Activated CD4-positive, CD25-positive, alpha-beta regulatory T cell treated with anti-CD3 and anti-CD28 coated beads, Interleukin-2, amount 50 U/mL, for 16 hours (primary cell): Measurements from ENCODE around the gene CNIH4.
"Not testable (repeated sequence)": the region's sequence is repeated elsewhere in the genome, so short reads cannot be mapped to it uniquely, and the experiment has no call there.

Experiments
- DNase-seq: peaks from one replicate; pipeline ENCODE4 v3.0.0-alpha.2; 2020; ENCODE audit warnings: low read depth, low spot score

Gene CNIH4

GRCh38 chr1:224348137-224348536, 8.5 kb upstream of the CNIH4 start:
- no peak for DNase-seq

GRCh38 chr1:224349716-224350115, 7.0 kb upstream of the CNIH4 start:
- DNase-seq: not testable (repeated sequence)

GRCh38 chr1:224352436-224353085, 4.1 kb upstream of the CNIH4 start:
- not testable (repeated sequence) for DNase-seq

GRCh38 chr1:224353975-224354925, 2.4 kb upstream of the CNIH4 start:
- DNase-seq: no peak

GRCh38 chr1:224357626-224358124, 996 bp downstream of the CNIH4 start:
- no peak for DNase-seq

GRCh38 chr1:224358237-224358636, 1.6 kb downstream of the CNIH4 start:
- no peak for DNase-seq

- no peak for DNase-seq
Observed at GRCh38 chr1:224359207-224359606, 2.5 kb downstream of the CNIH4 start.

GRCh38 chr1:224368409-224368808, 11.7 kb downstream of the CNIH4 start:
- no peak for DNase-seq

- DNase-seq: no peak
Observed at GRCh38 chr1:224373008-224373590, 16.4 kb downstream of the CNIH4 start.

GRCh38 chr1:224375059-224375458, 18.4 kb downstream of the CNIH4 start:
- no peak for DNase-seq

GRCh38 chr1:224377676-224378006, 21.0 kb downstream of the CNIH4 start:
- DNase-seq: no peak

GRCh38 chr1:224378855-224379631, 22.4 kb downstream of the CNIH4 start:
- DNase-seq: no peak

GRCh38 chr1:224380003-224380402, 23.3 kb downstream of the CNIH4 start:
- DNase-seq: no peak

GRCh38 chr1:224381880-224382548, 25.3 kb downstream of the CNIH4 start:
- no peak for DNase-seq

GRCh38 chr1:224383218-224383617, 26.5 kb downstream of the CNIH4 start:
- no peak for DNase-seq

- DNase-seq: no peak
Observed at GRCh38 chr1:224387302-224387912, 30.7 kb downstream of the CNIH4 start.

GRCh38 chr1:224387943-224388342, 31.3 kb downstream of the CNIH4 start:
- DNase-seq: no peak

- no peak for DNase-seq
Observed at GRCh38 chr1:224390517-224390916, 33.8 kb downstream of the CNIH4 start.

GRCh38 chr1:224392411-224393249, 36.0 kb downstream of the CNIH4 start:
- no peak for DNase-seq

GRCh38 chr1:224393294-224393693, 36.6 kb downstream of the CNIH4 start:
- no peak for DNase-seq
